ENCODE measurements around the gene PDP2. TPM values are rescaled to one million over a fixed set of nuclear protein-coding genes. Genes with fewer than 3 reads are reported as not detected.

PDP2 gene
- polyA plus RNA-seq, 1 donor (not counting 4 experiments of a cell fraction or from before 2014, with no cell fraction given) = 18.5 TPM

DNA sequence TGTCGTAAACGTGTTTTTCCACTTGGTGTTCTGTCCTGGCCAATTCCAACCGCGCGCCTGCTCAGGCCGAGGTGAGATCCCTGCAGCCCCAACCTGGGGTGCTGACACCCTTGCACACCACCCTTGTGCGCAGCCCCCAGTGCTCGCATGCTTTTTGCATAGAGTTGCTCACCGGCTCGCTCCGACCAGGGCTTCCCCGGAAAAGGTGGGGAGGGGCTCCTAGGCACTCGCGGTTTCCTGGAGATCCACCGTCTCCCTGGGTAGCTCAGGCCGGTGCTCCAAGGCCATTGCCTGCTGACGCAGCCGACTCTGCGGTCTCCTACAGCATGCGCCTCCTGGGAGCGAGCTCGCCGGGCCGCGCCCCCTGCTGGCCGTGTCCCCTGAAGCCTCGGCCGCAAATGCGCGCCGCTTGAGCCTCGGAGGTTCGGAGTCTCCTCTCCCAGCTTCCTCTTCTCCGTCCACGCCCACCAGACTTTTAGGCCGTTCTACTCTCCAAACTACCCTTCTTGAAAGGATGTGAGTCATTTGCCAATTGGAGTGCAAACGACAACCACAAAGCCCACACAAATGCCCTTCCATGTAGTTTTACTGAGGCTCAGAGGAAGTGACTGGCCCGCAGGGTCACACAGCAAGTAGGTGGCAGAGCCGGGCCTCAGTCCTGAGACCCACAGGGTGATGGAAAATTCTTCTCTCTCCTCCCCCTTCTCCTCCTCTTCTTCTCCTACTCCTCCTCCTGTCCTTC lies 7.2 kb upstream of the PDP2 start:
- peak; percentile 92 for FAIRE-seq
- Histone ChIP-seq H3K27me3 (ENCODE audit: control insufficient read depth, extremely low read depth, insufficient read depth, low read length) (no peaks in the 10 kb centered on the region), H3K4me3 (ENCODE audit: control insufficient read depth in 2 of 3, extremely low read depth in 1 of 3, insufficient read depth in 2 of 3, low read depth in 1 of 3, low read length in 3 of 3) (peak overlapping the region in 1 of 3 experiments; percentile 4), H4K20me1 (ENCODE audit: control insufficient read depth, extremely low read depth, insufficient read depth, low read length) (no peaks in the 10 kb centered on the region), H3K27ac (ENCODE audit: control insufficient read depth, insufficient read depth, low read length) (no peak overlapping the region), H3K79me2 (ENCODE audit: control insufficient read depth, insufficient read depth, low read length) (no peaks in the 10 kb centered on the region), H3K9me1 (ENCODE audit: control insufficient read depth, extremely low read depth, insufficient read depth, low read length) (no peaks in the 10 kb centered on the region), H3K4me2 (ENCODE audit: control insufficient read depth, extremely low read depth, insufficient read depth, low read depth, low read length) (peak overlapping the region; percentile 58), H2AFZ (ENCODE audit: control insufficient read depth, low read length) (peak overlapping the region; percentile 18), H3K36me3 (ENCODE audit: control insufficient read depth in 2 of 2, extremely low read depth in 1 of 2, insufficient read depth in 2 of 2, low read length in 2 of 2) (no peaks in the 10 kb centered on the region), H3K9me3 (ENCODE audit: control insufficient read depth, low read depth, low read length) (no peaks in the 10 kb centered on the region), H3K9ac (ENCODE audit: control insufficient read depth, extremely low read depth, insufficient read depth, low read length) (no peak overlapping the region), H3K4me1 (ENCODE audit: control insufficient read depth, extremely low read depth, insufficient read depth, low read length) (peaks cover 6% of the 10 kb centered on the region)
- peak; percentile 98 for DNase-seq (ENCODE audit: low read depth, low spot score)
- TF ChIP-seq, protein P1, sequence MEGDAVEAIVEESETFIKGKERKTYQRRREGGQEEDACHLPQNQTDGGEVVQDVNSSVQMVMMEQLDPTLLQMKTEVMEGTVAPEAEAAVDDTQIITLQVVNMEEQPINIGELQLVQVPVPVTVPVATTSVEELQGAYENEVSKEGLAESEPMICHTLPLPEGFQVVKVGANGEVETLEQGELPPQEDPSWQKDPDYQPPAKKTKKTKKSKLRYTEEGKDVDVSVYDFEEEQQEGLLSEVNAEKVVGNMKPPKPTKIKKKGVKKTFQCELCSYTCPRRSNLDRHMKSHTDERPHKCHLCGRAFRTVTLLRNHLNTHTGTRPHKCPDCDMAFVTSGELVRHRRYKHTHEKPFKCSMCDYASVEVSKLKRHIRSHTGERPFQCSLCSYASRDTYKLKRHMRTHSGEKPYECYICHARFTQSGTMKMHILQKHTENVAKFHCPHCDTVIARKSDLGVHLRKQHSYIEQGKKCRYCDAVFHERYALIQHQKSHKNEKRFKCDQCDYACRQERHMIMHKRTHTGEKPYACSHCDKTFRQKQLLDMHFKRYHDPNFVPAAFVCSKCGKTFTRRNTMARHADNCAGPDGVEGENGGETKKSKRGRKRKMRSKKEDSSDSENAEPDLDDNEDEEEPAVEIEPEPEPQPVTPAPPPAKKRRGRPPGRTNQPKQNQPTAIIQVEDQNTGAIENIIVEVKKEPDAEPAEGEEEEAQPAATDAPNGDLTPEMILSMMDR (optimal IDR thresholded peaks at IDR 0.05 in 1 of 3, IDR thresholded peaks at IDR 0.05 in 1 of 3, conservative IDR thresholded peaks at IDR 0.05 in 1 of 3; ENCODE audit: extremely low read depth in 1 of 3, insufficient read depth in 2 of 3, low read length in 3 of 3) = peak; percentile 93 to 96 (median 93)
- no peak for TF ChIP-seq EZH2 (IDR thresholded peaks at IDR 0.05; ENCODE audit: low read length)
- dilution Hi-C loops (cut with MboI; ENCODE audit: extremely low pct_ligation_motif_present, low sequenced_read_pairs) = no loop called here

DNA sequence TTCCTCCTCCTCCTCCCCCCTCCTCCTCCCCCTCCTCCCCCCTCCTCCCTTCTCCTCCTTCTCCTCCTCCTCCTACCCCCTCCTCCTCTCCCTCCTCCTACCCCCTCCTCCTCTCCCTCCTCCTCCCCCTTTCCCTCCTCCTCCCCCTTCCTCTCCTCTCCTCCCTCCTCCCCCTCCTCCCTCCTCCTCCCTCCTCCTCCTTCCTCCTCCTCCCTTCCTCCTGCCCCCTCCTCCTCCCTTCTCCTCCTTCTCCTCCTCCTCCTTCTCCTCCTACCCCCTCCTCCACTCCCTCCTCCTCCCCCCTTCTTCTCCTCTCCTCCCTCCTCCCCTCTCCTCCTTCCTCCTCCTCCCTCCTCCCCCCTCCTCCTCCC lies 6.6 kb upstream of the PDP2 start:
- no peak overlapping the region for H3K27ac ChIP-seq (ENCODE audit: control insufficient read depth, insufficient read depth, low read length)
- H3K9ac ChIP-seq (ENCODE audit: control insufficient read depth, extremely low read depth, insufficient read depth, low read length) = no peak overlapping the region
- no peak for FAIRE-seq

More for the DNA sequence above, 6.6 kb upstream of the PDP2 start:
- Histone ChIP-seq H2AFZ (ENCODE audit: control insufficient read depth, low read length) (no peak overlapping the region), H3K9me1 (ENCODE audit: control insufficient read depth, extremely low read depth, insufficient read depth, low read length) (no peaks in the 10 kb centered on the region), H3K4me3 (ENCODE audit: control insufficient read depth in 2 of 3, extremely low read depth in 1 of 3, insufficient read depth in 2 of 3, low read depth in 1 of 3, low read length in 3 of 3) (no peak overlapping the region), H3K79me2 (ENCODE audit: control insufficient read depth, insufficient read depth, low read length) (no peaks in the 10 kb centered on the region), H3K36me3 (ENCODE audit: control insufficient read depth in 2 of 2, extremely low read depth in 1 of 2, insufficient read depth in 2 of 2, low read length in 2 of 2) (no peaks in the 10 kb centered on the region), H3K9me3 (ENCODE audit: control insufficient read depth, low read depth, low read length) (no peaks in the 10 kb centered on the region), H3K4me2 (ENCODE audit: control insufficient read depth, extremely low read depth, insufficient read depth, low read depth, low read length) (no peak overlapping the region), H3K27me3 (ENCODE audit: control insufficient read depth, extremely low read depth, insufficient read depth, low read length) (no peaks in the 10 kb centered on the region), H3K4me1 (ENCODE audit: control insufficient read depth, extremely low read depth, insufficient read depth, low read length) (peaks cover 5% of the 10 kb centered on the region), H4K20me1 (ENCODE audit: control insufficient read depth, extremely low read depth, insufficient read depth, low read length) (no peaks in the 10 kb centered on the region)
- dilution Hi-C loops (cut with MboI; ENCODE audit: extremely low pct_ligation_motif_present, low sequenced_read_pairs) = no loop called here
- no peak for DNase-seq (ENCODE audit: low read depth, low spot score)
- TF ChIP-seq, protein P1 (optimal IDR thresholded peaks at IDR 0.05 in 1 of 3, IDR thresholded peaks at IDR 0.05 in 1 of 3, conservative IDR thresholded peaks at IDR 0.05 in 1 of 3; ENCODE audit: extremely low read depth in 1 of 3, insufficient read depth in 2 of 3, low read length in 3 of 3) = no peak
- no peak for TF ChIP-seq EZH2 (IDR thresholded peaks at IDR 0.05; ENCODE audit: low read length)
